SKM-1 treated with dmso at 0.1 percent for 144 hours (cell line): ENCODE measurements around the gene RASGRF1.
"Not testable (repeated sequence)": the region's sequence is repeated elsewhere in the genome, so short reads cannot be mapped to it uniquely, and the experiment has no call there.

Source experiments
- DNase-seq: peaks from one replicate; lab custom pipeline; 2025; ENCODE audit not compliant: unreplicated experiment; lab: John Stamatoyannopoulos, UW

RASGRF1 gene, protein sequence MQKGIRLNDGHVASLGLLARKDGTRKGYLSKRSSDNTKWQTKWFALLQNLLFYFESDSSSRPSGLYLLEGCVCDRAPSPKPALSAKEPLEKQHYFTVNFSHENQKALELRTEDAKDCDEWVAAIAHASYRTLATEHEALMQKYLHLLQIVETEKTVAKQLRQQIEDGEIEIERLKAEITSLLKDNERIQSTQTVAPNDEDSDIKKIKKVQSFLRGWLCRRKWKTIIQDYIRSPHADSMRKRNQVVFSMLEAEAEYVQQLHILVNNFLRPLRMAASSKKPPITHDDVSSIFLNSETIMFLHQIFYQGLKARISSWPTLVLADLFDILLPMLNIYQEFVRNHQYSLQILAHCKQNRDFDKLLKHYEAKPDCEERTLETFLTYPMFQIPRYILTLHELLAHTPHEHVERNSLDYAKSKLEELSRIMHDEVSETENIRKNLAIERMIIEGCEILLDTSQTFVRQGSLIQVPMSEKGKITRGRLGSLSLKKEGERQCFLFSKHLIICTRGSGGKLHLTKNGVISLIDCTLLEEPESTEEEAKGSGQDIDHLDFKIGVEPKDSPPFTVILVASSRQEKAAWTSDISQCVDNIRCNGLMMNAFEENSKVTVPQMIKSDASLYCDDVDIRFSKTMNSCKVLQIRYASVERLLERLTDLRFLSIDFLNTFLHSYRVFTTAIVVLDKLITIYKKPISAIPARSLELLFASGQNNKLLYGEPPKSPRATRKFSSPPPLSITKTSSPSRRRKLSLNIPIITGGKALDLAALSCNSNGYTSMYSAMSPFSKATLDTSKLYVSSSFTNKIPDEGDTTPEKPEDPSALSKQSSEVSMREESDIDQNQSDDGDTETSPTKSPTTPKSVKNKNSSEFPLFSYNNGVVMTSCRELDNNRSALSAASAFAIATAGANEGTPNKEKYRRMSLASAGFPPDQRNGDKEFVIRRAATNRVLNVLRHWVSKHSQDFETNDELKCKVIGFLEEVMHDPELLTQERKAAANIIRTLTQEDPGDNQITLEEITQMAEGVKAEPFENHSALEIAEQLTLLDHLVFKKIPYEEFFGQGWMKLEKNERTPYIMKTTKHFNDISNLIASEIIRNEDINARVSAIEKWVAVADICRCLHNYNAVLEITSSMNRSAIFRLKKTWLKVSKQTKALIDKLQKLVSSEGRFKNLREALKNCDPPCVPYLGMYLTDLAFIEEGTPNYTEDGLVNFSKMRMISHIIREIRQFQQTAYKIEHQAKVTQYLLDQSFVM (N-terminal part only)

DNA sequence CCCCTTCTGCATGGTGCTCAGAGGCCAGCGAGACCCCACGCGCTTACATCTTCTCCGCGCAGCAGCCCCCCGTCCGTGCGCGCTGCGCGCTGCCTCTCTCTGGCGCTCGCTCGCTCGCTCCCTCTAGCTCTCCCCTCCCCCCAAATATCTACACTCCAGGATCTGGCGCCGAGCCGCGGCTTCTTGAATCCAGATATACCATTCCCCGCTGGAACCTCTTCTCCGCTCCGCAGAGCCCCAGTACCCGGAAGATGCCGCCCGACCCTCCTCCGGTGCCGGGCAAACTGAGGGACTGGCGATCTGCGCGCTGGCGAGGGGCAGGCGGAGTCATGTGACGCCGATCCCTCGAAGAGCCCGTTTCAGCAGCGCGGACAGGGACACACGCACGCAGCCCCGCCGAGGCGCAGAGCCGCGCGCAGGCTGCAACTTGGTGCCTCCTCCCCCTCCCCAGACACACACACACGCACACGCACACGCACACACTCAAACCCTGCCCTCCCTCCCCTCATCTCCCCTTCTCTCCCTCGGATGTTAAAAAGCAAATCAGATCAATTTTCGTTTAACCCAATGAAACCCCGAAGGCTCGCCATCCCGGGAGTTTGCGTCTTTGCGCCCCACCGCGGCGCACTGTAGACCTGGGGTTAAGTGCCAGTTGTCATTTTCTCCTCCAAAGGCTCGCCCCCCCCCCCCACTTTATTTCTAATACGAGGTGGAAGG, at the start of gene RASGRF1:
RASGRF1 (minus strand) TSS at position 294 of the 717 bp plus-strand sequence; CDS start at position 12, 282 bp downstream.
- no peak for DNase-seq

DNA sequence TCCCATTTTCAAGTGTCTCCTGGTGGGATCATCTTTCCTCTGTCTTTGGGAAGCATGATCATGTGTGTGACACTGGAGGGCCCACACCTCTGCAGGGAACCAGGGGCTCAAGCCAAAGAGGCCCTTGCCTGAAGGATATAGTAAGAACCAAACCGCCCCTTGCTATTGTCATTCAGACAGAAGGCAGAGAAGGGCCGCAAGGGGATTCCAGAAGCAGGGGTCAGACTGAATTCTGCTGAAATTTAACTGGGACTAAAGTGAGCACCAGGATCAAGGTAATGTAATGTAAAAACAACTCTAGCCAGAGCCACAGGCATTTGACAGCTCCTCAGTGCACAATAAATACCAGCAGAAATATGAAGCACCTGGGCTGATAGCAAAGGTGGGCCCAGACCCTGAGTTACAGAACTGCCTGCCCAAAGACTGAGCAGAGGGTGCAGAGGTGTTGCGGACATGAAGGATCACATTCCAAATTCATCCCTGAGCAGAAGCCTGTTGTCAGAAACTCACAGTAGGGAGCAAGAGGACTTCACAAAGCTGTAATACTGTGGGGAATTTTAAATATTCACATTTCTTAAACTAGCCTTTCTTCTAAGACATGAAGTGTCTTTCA, 46.0 kb upstream of the RASGRF1 start:
- DNase-seq, result no peak

DNA sequence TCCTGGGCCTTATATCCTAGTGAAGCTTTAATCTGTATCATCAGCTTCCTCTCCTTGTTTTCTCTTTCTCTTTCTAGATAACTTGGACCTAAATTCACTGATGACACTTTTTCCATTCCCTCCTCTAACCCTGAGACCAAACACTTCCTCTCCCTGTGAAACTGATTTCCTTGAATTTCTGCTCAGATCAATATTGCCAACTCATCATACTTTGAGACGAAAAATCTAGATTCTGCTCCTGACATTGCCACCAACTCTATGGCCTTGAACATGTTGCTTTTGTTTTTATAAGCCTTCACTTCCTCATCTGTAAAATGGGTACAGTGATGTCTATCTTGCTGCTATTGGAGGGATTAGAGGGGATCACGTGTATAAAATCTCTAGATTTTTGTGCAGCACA, 42.7 kb upstream of the RASGRF1 start:
- no peak for DNase-seq

DNA sequence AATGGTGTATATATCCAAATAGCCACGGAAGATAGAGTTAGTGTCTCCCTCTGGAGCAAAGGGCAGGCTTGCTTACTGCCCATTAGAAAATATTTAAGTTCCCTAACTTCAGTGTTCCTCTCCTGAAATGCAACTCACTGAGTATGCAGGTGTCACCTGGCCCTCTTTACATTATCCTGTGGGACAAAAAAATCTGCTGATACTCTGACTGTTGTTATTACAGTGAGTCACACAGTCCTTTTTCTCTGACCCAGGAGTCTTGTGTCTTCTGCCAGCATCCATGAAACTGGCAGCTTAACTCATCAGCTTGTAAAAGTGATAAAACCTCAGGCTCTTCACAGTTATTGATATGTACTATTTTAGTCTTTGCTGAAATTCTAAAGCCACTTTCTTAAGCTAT, 42.2 kb upstream of the RASGRF1 start:
- no peak for DNase-seq

DNA sequence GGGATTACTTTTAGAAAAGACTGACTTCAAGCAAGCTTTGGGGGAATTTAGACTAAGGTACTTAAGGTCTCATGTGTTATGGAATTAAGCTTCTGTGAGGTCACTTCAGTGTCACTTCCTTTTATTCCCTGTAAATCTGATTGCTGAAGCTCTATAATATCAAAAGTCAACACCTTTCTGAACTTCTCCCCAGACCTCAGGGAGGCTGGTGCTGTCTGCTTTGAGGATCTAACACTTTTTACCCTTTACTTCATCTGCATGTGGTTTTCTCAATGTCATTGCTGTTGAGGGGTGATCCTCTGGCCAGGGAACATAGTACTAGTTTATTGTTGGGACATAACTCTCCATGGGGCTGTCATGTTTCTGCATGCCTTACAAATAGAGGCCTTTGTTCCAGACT, 41.8 kb upstream of the RASGRF1 start:
- no peak for DNase-seq

DNA sequence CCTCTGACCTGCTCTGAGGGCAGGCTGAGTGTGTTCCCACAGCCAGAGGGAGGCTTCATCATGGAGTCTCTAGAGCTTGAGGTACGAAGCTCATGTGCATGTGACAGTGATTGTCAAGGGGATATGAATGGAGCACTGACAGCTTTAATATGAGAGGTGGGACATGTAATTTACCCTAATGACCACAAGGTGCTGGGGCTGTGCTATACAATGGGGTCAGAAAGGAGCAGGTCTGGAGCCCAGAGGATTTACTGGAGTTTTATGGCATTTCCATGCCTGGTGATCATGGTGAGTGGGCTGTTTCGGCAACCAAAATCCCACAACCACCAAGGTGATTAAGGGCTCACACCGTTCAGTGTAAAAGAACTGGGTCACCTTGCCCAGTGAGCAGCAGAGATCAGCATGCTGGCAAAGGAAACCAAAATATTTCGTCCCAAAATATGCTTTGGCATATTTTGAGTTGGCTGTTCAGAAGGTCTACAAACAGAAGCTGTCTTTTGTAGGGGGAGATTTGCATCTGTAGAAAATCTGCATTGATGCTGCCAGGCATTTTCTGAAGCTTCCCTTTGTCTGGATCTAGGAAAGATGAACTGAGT, 40.1 kb upstream of the RASGRF1 start:
- no peak for DNase-seq

DNA sequence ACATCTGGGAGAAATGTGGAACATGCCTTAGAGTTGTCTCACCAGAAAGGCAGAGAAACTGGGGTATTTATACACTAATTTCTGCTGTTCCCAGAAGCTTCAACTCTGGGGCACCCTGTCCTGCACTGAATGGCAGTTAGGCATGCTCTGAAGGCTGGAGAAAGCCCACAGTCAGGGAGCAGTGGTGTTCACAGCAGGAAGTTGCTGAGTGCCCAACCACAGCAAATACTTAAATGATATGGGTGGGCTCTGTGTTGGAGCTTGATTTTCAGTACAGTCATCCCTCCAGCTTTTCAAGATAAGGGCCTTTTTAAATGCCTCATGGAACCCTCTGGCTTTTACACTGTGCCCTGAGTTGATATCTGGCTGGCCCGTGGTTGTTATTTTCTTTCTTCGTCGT, 38.7 kb upstream of the RASGRF1 start:
- DNase-seq, result no peak

DNA sequence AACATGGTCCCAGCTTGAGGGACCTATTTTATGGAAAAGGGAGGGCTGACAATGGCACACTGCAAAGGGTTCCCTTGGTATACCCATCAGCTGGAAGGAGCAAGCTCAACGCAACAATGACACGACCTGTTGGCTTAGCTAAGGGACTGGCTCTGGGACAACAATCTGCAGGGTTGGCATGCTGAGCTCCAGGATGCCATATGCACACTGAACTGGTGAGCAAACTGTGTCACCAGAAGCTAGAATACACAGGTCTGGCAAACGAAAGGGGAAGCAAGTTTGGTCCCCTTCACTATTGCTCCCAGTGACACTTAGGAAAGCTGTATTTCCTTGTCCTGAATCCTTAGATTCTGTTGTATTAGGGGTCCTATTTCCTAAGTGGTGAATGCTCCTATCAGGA, 38.0 kb upstream of the RASGRF1 start:
- DNase-seq, result no peak

DNA sequence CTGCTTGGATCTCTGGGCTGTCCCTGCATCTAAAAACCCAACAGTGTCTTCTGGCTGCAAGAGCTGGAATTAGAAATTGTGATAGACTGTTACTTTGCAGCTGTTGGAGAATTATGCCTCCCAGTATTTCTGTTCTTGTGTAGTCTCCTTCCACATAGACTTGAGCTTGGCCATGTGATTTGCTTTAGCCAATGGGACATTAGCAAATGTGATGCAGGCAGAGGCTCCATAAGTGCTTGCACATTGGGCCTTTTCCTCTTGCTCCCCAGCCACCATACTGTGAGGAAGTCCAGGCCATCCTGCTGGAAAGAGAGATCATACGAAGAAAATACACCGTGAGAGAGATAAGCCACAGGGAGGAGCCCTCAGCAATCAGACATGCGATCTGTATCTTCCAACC, 33.8 kb upstream of the RASGRF1 start:
- no peak for DNase-seq

DNA sequence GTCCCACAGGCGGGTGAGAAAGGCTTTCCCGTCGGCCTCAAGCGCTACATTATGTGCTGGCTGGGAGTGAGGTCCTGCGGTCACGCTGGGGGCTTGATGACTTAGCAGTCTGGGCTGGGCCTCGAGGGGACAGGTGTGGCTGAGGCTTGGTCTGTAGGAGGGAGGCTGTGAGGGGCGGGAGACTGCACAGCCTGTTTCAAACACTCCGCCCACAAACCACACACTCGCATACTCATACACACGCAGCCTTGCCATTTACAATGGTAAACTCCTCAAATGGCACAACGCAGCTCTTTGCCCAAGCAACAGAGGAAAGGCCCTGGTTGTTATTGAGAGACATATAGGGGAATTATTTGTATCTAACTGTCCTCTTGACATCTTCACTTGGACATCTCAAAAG, 32.4 kb upstream of the RASGRF1 start:
- no peak for DNase-seq

DNA sequence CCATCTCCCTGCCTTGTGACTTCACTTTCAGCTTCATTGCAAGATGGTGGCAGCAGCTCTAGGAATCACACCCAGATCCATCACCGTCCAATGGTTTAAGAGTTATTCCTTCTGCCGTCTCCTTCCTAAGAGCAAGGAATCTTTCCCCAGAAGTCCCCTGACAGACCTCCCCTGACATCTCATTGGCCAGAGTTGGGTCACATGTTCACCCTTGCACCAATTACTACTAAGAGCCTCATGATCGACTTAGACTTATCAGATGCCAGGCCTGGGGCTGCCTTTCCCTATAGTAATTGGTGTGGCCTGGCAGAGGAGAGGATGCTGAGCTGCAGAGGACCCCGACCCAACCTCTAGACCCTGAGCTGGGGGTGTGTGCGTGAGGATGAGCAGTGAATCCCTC, 31.8 kb upstream of the RASGRF1 start:
- no peak for DNase-seq

DNA sequence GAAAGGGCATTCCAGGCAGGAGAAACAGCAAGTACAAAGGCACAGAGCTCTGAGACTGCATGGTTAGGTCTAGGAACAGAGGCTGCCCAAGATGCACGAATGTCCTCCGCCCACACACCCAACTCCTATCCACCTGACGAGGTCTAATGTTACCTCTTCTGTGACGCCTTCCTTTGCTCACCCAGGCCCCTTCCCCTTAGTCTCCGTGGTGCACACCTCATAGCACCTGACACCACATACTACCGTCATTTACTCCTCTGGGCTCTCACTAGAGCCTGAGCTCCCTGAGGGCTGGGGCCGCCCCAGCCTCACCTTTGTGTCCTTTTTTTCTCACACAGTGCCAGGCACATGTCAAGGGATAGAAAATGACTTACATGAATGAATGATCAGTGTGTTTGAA, 31.0 kb upstream of the RASGRF1 start:
- no peak for DNase-seq

DNA sequence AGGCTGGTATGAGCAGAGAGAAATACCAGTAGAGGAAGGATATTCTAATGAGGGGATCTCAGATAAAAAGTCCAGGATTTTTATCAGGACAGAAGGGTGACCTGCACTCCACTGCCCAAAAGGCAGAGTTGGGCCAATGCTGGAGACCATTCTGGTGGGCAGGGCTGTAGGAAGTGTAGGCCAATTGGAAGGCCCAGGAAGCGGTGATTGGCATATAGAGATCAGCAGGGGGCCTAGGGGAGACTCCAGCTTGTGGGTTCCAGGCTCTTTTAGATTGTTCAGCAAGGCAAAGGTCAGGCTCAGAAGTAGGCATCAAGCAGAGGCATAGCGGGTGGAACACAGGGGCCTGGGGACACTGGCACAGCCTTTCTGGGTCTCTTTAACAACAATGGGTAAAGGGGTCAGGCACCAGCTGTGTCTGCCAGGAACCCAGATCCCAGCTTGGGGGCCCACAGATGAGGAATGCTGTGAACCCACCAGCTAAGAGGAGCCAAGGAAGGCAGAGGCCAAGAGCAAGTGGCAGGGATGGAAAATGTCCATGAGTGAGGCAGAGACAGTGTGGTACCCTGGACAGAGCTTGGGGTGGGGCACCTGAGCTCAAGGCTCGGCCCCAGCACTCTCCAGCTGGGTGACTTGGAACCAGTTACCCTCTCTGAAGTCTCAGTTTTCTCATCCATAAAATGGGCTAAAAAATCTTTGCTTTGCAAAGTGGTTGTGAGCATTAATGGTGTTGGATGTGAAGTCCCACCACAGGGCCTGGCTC, 27.0 kb upstream of the RASGRF1 start:
- DNase-seq, result no peak

DNA sequence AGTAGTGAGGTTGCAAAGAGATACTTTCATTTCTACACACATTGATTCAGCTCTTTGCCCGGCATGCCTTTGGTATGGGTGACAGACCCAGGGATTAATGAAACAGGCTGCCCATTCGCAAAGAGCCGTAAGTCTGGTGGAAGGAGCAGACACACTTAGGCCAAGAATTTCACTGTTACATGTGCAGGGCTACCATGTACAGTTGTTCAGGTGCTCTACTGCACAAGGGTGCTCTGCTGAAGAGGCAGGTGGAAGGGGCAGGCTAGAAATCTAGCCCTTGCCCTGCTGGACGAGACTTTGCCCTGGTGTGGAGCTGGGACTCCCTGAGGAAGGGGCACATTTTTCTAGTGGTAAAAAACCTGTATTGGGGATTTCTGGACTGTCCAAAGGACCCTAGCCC, 26.2 kb upstream of the RASGRF1 start:
- DNase-seq, result no peak

DNA sequence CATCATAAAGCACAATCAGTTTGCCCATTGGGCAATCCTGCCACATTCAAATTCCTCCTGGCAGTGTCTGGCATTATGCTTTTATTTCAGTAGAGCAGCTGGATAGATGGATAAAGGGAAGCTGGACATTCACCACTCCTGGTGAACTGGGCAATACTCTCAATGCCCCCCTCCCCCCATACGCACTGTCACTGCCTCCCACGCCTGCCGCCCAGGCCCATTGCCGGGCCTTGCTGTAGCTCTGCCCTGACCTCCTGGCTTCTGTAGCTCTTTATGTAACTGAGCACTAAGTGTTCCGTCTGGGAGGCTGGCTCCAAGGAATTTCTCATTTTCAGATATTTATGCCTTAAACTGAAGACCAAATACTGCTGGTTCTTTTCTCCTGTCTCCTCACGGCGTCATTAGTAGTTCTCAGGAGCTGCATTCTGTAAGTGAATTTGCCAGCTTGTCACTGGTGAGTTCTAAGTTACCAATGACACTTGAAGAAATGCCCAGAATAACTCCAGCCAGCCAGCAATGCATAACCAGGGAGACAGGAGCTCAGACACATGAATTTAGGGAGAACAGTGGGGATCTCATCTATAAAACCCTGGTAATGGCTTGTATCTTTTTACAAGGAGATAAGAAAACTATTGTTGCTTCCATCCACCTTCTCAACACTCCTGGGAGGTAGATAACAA, 25.5 kb upstream of the RASGRF1 start:
- no peak for DNase-seq

DNA sequence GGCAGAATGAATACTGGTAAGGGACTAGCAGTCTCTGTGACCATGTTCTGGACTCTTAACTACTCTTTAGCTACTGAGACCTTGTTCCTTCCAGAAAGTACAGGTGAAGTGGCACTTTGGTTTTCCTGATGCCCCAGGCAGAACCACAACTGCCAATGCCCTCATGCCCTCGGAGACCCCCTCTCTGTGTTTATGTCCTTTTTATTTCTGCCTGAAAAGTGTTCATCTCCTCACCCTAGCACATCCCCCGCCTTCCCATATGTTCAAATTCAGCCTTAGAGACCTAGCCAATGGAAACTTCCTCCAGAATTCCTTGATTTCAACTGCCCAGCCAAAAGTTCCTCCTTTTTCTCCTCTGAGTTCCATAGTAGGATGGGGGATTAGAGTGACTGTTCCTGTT, 23.3 kb upstream of the RASGRF1 start:
- no peak for DNase-seq

DNA sequence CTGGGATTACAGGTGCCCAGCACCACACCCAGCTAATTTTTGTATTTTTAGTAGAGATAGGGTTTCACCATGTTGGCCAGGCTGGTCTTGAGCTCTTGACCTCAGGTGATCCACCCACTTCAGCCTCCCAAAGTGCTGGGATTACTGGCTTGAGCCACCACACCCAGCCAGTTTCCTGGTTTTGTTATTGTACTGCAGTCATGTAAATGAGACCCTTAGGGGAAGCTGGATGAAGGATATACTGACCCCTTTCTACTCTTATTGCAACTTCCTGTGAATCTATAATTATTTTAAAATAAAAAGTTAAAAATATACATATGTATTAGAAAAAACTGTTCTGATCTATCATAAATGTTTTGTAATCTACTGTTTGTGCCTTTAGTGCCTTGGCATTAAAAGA, 20.8 kb upstream of the RASGRF1 start:
- DNase-seq, result not testable (repeated sequence)

DNA sequence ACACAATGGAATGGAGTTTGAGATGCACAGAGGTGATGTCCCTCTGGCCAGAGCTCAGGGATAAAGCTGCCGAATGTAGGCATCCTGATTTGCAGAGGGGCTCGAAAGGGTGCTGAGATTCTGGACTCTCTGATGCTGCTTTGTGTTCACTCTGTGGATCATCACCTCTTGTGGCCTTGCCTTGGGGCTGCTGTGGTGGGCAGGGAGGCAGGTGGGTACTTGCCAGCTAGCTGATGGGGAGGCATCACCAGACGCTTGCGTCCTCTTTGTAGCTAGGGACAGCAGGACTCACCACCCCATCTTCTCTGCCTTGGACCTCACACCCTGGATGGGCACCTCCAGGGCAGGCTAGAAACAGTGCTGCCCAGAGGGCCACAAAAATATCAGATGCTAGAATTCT, 14.6 kb upstream of the RASGRF1 start:
- no peak for DNase-seq

DNA sequence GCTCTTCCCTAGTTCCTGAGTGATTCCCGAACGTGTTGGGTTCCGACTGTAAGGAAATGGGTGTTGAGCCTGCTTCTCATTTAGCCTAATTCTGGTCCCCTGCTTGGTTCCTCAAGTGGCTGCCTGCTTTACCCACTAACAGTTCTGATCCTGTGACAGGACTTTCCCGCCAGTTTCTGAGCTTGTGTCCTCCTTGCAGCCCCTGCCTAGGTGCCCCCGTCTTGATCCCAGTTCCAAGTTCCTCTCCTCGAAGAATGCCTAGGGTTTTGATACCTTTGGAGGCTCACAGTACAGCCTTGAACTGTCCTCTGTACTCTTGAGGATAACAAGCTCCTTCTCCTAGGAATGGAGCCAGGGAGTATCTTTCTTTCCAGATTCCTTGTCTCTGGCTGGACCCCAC, 12.0 kb upstream of the RASGRF1 start:
- DNase-seq, result no peak
